HG03139 (cell line): ENCODE results near the gene ELF3.
"Not testable (repeated sequence)": the region's sequence is repeated elsewhere in the genome, so short reads cannot be mapped to it uniquely, and the experiment has no call there.

Experiments used
- ATAC-seq: cut with Tn5 transposase; IDR thresholded peaks from one replicate; pipeline ENCODE4 v1.9.1; 2021; ENCODE audit not compliant: unreplicated experiment

The ELF3 gene

GRCh38 chr1:202064889-202065312, 54.5 kb downstream of the ELF3 start:
- not testable (repeated sequence) for ATAC-seq
